Left cardiac atrium (tissue), 4 donors: ENCODE results near the gene PATZ1. TPM values are rescaled to one million over a fixed set of nuclear protein-coding genes. Genes with fewer than 3 reads are reported as not detected.
"Not testable (repeated sequence)": the region's sequence is repeated elsewhere in the genome, so short reads cannot be mapped to it uniquely, and the experiment has no call there.

Source experiments
- ATAC-seq, 2 donors: fragments of 200-7000 bp; cut with Tn5 transposase; one replicate each; pipeline ENCODE4 v1.9.1; 2020; ENCODE audit warnings: mild to moderate bottlenecking in 2 of 2, moderate library complexity in 2 of 2
- DNase-seq: peaks from one replicate; pipeline ENCODE4 v3.0.0-alpha.2; 2020
- intact Hi-C, 2 donors: fragments of 100-400 bp; cut with DNase I; formaldehyde crosslinking; loops; one replicate each; pipeline versions ENCODE4 v1.14.1 to v1.15.1; 2022 to 2023
- long read RNA-seq: library from polyadenylated mRNA; unstranded; transcript quantifications from one replicate; pipeline ENCODE4 v2.0.0, GENCODE V29; 2021
- total RNA-seq, 2 donors: library from RNA; stranded (reverse); fragmentation: NEBNext Ultra II Directional; extraction: Animal tissue kit (Norgen Biotek cat#: 25700); gene quantifications; one replicate each; pipeline ENCODE4 v1.2.1, GENCODE V29; 2021
- donor health status: DM: no; HTN: yes; CAD: no.
- donor health status: DM: no; HTN: yes; CAD: no; lungs with severe emphysema.
- donor health status: DM: yes; HTN: yes; CAD: no.
- donor health status: Dilated cardiomyopathy.

Gene PATZ1
- total RNA-seq = 10 to 100 TPM; 11.5 to 12.3 TPM
- long read RNA-seq, partial matches to known transcripts = 0 of 9 reads
- long read RNA-seq, other reads (novel, unspliced or antisense) = 0 of 9 reads

- ATAC-seq (peak; percentile 24 to 45), DNase-seq (peak; percentile 77)
- intact Hi-C loops = loop anchor here (2.0 to 10.0 kb wide), 4 partner anchors 49 to 289 kb away; partner anchors contain the start of genes DRG1 (in 2 of the 2) and SFI1 (in 1 of the 2)
Observed at GRCh38 chr22:31346255-31346732, at the start of gene PATZ1. Gene PATZ1, minus strand, starts transcription at chr22:31346346. Its CDS starts 744 bp downstream, at chr22:31345602.

GRCh38 chr22:31394326-31394725 is 48.2 kb upstream of the PATZ1 start:
- DNase-seq (no peak), ATAC-seq (no peak)
- intact Hi-C loops = loop anchor here in 1 of 2 donors (10.0 kb wide), 1 partner anchor 50 kb away; the partner anchor contains the start of gene PATZ1

GRCh38 chr22:31393893-31394292 is 47.7 kb upstream of the PATZ1 start:
- intact Hi-C loops = loop anchor here in 1 of 2 donors (10.0 kb wide), 1 partner anchor 49 kb away; the partner anchor contains the start of gene PATZ1
- DNase-seq (no peak), ATAC-seq (no peak)

GRCh38 chr22:31378651-31379050 is 32.5 kb upstream of the PATZ1 start:
- ATAC-seq, intact Hi-C loops, DNase-seq: not testable (repeated sequence)

- intact Hi-C loops = no loop called here
- ATAC-seq = peak; percentile 44 to 88
- DNase-seq = peak; percentile 30
Observed at GRCh38 chr22:31378123-31378522, 32.0 kb upstream of the PATZ1 start.

GRCh38 chr22:31377612-31378011 is 31.5 kb upstream of the PATZ1 start:
- DNase-seq (no peak), ATAC-seq (peak; percentile 58 to 90)
- intact Hi-C loops = no loop called here

GRCh38 chr22:31367426-31367825 is 21.3 kb upstream of the PATZ1 start:
- ATAC-seq (no peak), DNase-seq (no peak)
- intact Hi-C loops = no loop called here

GRCh38 chr22:31363885-31364465 is 17.8 kb upstream of the PATZ1 start:
- DNase-seq (no peak), ATAC-seq (no peak)
- intact Hi-C loops = no loop called here

GRCh38 chr22:31361743-31362142 is 15.6 kb upstream of the PATZ1 start:
- intact Hi-C loops = no loop called here
- DNase-seq (no peak), ATAC-seq (no peak)

- ATAC-seq (no peak), DNase-seq (no peak)
- intact Hi-C loops = no loop called here
Observed at GRCh38 chr22:31360029-31360428, 13.9 kb upstream of the PATZ1 start.

- intact Hi-C loops = no loop called here
Observed at GRCh38 chr22:31354515-31354914, 8.4 kb upstream of the PATZ1 start.

GRCh38 chr22:31350410-31350863 is 4.3 kb upstream of the PATZ1 start:
- no peak for DNase-seq
- intact Hi-C loops = no loop called here

More at GRCh38 chr22:31354515-31354914, 8.4 kb upstream of the PATZ1 start:
- no peak for ATAC-seq
- no peak for DNase-seq

GRCh38 chr22:31349960-31350359 is 3.8 kb upstream of the PATZ1 start:
- ATAC-seq (no peak), DNase-seq (no peak)
- intact Hi-C loops = loop anchor here (10.0 kb wide), 3 partner anchors 45 to 285 kb away; partner anchors contain the start of genes DRG1 (in 1 of the 2) and SFI1 (in 1 of the 2)

More at GRCh38 chr22:31350410-31350863, 4.3 kb upstream of the PATZ1 start:
- ATAC-seq = no peak

GRCh38 chr22:31348766-31349165 is 2.6 kb upstream of the PATZ1 start:
- DNase-seq = no peak

GRCh38 chr22:31348009-31348337 is 1.8 kb upstream of the PATZ1 start:
- intact Hi-C loops = loop anchor here (10.0 kb wide), 3 partner anchors 47 to 287 kb away; partner anchors contain the start of genes DRG1 (in 1 of the 2) and SFI1 (in 1 of the 2)
- ATAC-seq, DNase-seq: not testable (repeated sequence)

More at GRCh38 chr22:31348766-31349165, 2.6 kb upstream of the PATZ1 start:
- intact Hi-C loops = loop anchor here (10.0 kb wide), 3 partner anchors 46 to 286 kb away; partner anchors contain the start of genes DRG1 (in 1 of the 2) and SFI1 (in 1 of the 2)
- no peak for ATAC-seq

- intact Hi-C loops = loop anchor here (2.0 to 10.0 kb wide), 4 partner anchors 47 to 287 kb away; partner anchors contain the start of genes DRG1 (in 2 of the 2) and SFI1 (in 1 of the 2)
- ATAC-seq (peak; percentile 53 to 70), DNase-seq (peak; percentile 79)
Observed at GRCh38 chr22:31347251-31348008, 1.3 kb upstream of the PATZ1 start.

- ATAC-seq (peak; percentile 30 to 43), DNase-seq (peak; percentile 73)
- intact Hi-C loops = loop anchor here (2.0 to 10.0 kb wide), 4 partner anchors 48 to 288 kb away; partner anchors contain the start of genes DRG1 (in 2 of the 2) and SFI1 (in 1 of the 2)
Observed at GRCh38 chr22:31346733-31347250, 646 bp upstream of the PATZ1 start.

GRCh38 chr22:31345331-31346254 is 553 bp downstream of the PATZ1 start:
- intact Hi-C loops = loop anchor here (2.0 to 10.0 kb wide), 4 partner anchors 49 to 289 kb away; partner anchors contain the start of genes DRG1 (in 2 of the 2) and SFI1 (in 1 of the 2)
- ATAC-seq = peak; percentile 61 to 64
- peak; percentile 87 for DNase-seq
